Activated CD4-positive, alpha-beta memory T cell treated with anti-CD3 and anti-CD28 coated beads, Interleukin-2, amount 10 ng/mL, durations not matched to agents 7 days and 5 days (primary cell): ENCODE data around the gene RAP2A. TPM values are rescaled to one million over a fixed set of nuclear protein-coding genes. Genes with fewer than 3 reads are reported as not detected.

Source experiments
- CTCF ChIA-PET: fragments of 350-600 bp; sonication (Branson Sonifier 250); formaldehyde crosslinking; loops from one replicate; lab custom pipeline; 2021; ENCODE audit warnings: antibody characterized with exemption, inconsistent platforms; lab: Charles Lee
- POLR2A ChIA-PET: fragments of 350-600 bp; sonication (Branson Sonifier 250); formaldehyde crosslinking; loops from one replicate; lab custom pipeline; 2021; ENCODE audit warnings: antibody characterized with exemption; lab: Charles Lee
- DNase-seq: peaks from one replicate; pipeline ENCODE4 v3.0.0-alpha.2; 2020
- H3K27ac Mint-ChIP-seq: one replicate; pipeline ENCODE4 v1.8.0; 2021; ENCODE audit warnings: mild to moderate bottlenecking, mixed read lengths
- H3K27me3 Mint-ChIP-seq: one replicate; pipeline ENCODE4 v1.8.0; 2021; ENCODE audit warnings: mixed read lengths
- H3K36me3 Mint-ChIP-seq: one replicate; pipeline ENCODE4 v1.8.0; 2021; ENCODE audit warnings: low read depth, mixed read lengths
- H3K4me1 Mint-ChIP-seq: one replicate; pipeline ENCODE4 v1.8.0; 2021; ENCODE audit warnings: mixed read lengths
- H3K4me3 Mint-ChIP-seq: one replicate; pipeline ENCODE4 v1.8.0; 2021; ENCODE audit warnings: mild to moderate bottlenecking, mixed read lengths
- H3K9me3 Mint-ChIP-seq: one replicate; pipeline ENCODE4 v1.8.0; 2021; ENCODE audit warnings: mixed read lengths
- total RNA-seq, 2 experiments: library from RNA; stranded (reverse); gene quantifications; one replicate each; pipeline ENCODE4 v1.2.3, GENCODE V29; 2021

RAP2A gene
- total RNA-seq, 2 experiments from 2014 or later = 37.0 to 39.2 TPM

DNA sequence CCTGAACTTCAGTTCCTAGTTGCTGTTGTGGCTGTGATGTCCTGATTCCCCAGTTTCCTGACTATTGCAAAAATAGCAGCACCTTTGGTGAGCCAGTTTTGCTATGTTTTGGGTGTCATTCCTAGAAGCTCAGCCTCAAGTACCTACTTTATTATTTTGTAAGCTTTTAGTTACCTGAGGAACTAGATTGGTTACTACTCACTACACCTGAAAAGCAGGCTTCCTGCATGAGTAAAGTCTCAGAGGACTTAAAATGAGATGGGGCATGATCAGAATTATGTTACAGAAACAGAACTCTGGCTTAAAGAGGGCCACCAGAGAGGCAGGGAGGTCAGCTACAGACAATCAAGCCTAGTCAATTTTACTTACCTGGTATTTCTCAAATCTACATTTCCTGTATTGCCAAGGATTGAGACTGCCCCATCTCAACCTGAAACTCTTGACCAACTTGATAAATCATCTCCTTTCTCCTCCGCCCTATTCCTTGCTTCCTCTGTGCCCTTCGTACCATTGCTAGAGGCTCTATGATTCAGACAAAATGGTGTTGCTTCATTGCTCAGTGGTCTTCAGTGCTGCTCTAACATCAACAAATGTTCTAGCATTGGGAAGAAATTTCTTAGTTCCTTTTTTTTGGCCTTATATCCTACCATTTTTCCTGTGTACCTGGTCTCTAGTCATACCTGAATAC, 58.9 kb downstream of the RAP2A start:
- DNase-seq = no peak
- CTCF ChIA-PET = interaction anchor here (1.5 kb wide), 1 partner anchor 59 kb away, joined by 3 read pairs; no protein-coding TSS in a partner anchor
- H3K27ac Mint-ChIP-seq = no peak overlapping the region
- POLR2A ChIA-PET = interaction anchor here (1.0 kb wide), 1 partner anchor 60 kb away, joined by 4 read pairs; no protein-coding TSS in a partner anchor
- peaks cover 5% of the 10 kb centered on the region for H3K9me3 Mint-ChIP-seq
- H3K4me1 Mint-ChIP-seq = peaks cover 13% of the 10 kb centered on the region
- H3K4me3 Mint-ChIP-seq = no peak overlapping the region
- peaks cover 2% of the 10 kb centered on the region for H3K27me3 Mint-ChIP-seq
- no peaks in the 10 kb centered on the region for H3K36me3 Mint-ChIP-seq

DNA sequence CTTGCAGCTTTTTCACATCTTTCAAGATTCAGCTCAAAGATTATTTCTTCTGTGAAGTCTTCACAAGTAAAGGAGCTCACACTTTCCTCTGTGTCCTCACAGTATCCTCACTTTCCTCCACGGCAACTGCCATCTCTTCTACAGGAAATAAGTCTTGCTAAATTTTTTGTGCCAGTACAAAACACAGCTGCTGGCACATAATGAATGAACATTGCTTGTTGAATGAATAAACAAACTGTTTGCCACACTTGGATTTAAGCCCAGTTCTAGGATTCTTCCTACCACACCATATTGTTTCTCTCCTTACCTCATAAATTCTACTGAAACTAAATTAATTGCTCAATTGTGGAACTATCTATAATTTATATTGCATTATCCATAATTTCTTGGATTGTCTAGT, 59.5 kb downstream of the RAP2A start:
- H3K27ac Mint-ChIP-seq = no peak overlapping the region
- H3K9me3 Mint-ChIP-seq = peaks cover 5% of the 10 kb centered on the region
- ChIA-PET CTCF (interaction anchor here (1.5 kb wide), 1 partner anchor 60 kb away, joined by 3 read pairs; no protein-coding TSS in a partner anchor), POLR2A (interaction anchor here (1.0 kb wide), 1 partner anchor 60 kb away, joined by 4 read pairs; no protein-coding TSS in a partner anchor)
- H3K36me3 Mint-ChIP-seq = no peaks in the 10 kb centered on the region
- peaks cover 13% of the 10 kb centered on the region for H3K4me1 Mint-ChIP-seq
- peaks cover 2% of the 10 kb centered on the region for H3K27me3 Mint-ChIP-seq
- no peak overlapping the region for H3K4me3 Mint-ChIP-seq
- DNase-seq = no peak

- ChIA-PET POLR2A (no interaction called here), CTCF (no interaction called here)
- no peaks in the 10 kb centered on the region for H3K36me3 Mint-ChIP-seq
- H3K4me1 Mint-ChIP-seq = peaks cover 13% of the 10 kb centered on the region
- H3K27me3 Mint-ChIP-seq = peaks cover 2% of the 10 kb centered on the region
- DNase-seq = no peak
- no peak overlapping the region for H3K27ac Mint-ChIP-seq
- peaks cover 5% of the 10 kb centered on the region for H3K9me3 Mint-ChIP-seq
- H3K4me3 Mint-ChIP-seq = no peak overlapping the region
Observed at GRCh38 chr13:97495678-97496077, 61.7 kb downstream of the RAP2A start.

DNA sequence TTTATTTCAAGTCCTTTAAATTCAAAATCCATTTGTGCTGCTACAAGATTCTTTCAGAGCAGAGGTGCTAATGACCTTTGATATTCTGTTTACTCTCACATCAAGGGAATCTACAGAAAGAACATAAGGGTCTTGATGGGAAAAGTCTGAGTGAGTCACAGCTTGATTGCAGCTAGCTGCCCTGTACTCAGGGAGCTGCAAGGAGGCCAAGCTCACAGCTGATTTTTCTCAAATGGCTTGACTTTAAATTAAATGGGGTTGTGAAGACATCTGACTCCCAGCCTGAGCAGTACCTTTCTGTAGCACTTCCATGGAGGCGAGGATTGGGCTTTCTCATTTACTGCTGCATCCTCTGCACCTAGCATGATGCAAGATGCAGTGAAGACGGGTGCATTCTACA, 62.5 kb downstream of the RAP2A start:
- H3K9me3 Mint-ChIP-seq = no peaks in the 10 kb centered on the region
- H3K4me3 Mint-ChIP-seq = no peak overlapping the region
- no peaks in the 10 kb centered on the region for H3K36me3 Mint-ChIP-seq
- H3K27me3 Mint-ChIP-seq = no peaks in the 10 kb centered on the region
- H3K4me1 Mint-ChIP-seq = peaks cover 13% of the 10 kb centered on the region
- ChIA-PET POLR2A (no interaction called here), CTCF (no interaction called here)
- no peak for DNase-seq
- no peak overlapping the region for H3K27ac Mint-ChIP-seq

GRCh38 chr13:97497400-97497799, 63.4 kb downstream of the RAP2A start:
- ChIA-PET POLR2A (no interaction called here), CTCF (no interaction called here)
- H3K4me3 Mint-ChIP-seq = no peak overlapping the region
- no peaks in the 10 kb centered on the region for H3K36me3 Mint-ChIP-seq
- peaks cover 10% of the 10 kb centered on the region for H3K4me1 Mint-ChIP-seq
- no peaks in the 10 kb centered on the region for H3K9me3 Mint-ChIP-seq
- DNase-seq = no peak
- no peaks in the 10 kb centered on the region for H3K27me3 Mint-ChIP-seq
- no peak overlapping the region for H3K27ac Mint-ChIP-seq

DNA sequence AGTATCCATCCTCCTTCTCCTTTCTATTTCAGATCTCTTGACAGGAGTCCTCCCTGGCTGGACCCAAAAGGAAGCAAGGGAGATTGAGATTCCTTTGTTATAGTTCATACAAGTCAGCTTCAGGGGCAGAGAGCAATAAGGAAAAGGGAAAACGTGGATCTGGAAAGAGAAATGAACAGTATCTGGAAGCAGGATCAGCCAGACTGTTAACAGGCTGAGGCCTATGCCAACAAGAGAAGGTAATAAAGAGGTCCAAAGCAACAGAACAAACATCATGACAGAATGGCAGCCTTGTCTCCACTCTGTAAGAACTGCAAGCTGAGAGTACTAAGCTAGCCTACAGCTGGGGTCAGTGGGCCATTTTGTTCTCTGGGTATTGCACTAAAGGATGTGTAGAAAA, 64.5 kb downstream of the RAP2A start:
- Mint-ChIP-seq H3K9me3 (no peaks in the 10 kb centered on the region), H3K4me3 (no peak overlapping the region), H3K27me3 (peaks cover 2% of the 10 kb centered on the region), H3K36me3 (no peaks in the 10 kb centered on the region), H3K27ac (no peak overlapping the region), H3K4me1 (no peaks in the 10 kb centered on the region)
- no peak for DNase-seq
- ChIA-PET POLR2A (no interaction called here), CTCF (no interaction called here)

- peaks cover 7% of the 10 kb centered on the region for H3K27me3 Mint-ChIP-seq
- no peaks in the 10 kb centered on the region for H3K9me3 Mint-ChIP-seq
- no peak overlapping the region for H3K27ac Mint-ChIP-seq
- H3K36me3 Mint-ChIP-seq = no peaks in the 10 kb centered on the region
- ChIA-PET POLR2A (no interaction called here), CTCF (no interaction called here)
- H3K4me3 Mint-ChIP-seq = no peak overlapping the region
- no peaks in the 10 kb centered on the region for H3K4me1 Mint-ChIP-seq
- DNase-seq = no peak
Observed at GRCh38 chr13:97499181-97499580, 65.2 kb downstream of the RAP2A start.

DNA sequence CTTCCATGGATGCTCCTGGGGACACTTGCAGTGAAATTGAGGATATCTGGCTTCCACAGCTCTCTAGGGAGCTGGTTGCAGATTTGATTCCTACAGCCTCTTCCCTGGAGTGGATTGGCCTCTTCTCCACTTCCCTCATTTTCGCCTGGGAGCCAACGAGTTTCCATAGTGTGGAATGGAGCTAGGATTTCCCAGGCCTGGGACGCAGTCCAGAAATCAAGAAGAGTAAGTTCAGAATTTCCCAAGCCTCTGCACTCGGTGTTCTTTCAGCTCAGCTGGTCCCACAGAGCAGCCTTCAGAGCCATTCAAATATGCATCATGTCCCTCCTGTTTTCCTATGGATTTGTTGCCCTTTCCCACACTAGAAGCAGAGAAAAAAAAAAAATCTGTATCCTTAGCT, 68.2 kb downstream of the RAP2A start:
- H3K4me1 Mint-ChIP-seq = no peaks in the 10 kb centered on the region
- DNase-seq = no peak
- H3K36me3 Mint-ChIP-seq = no peaks in the 10 kb centered on the region
- H3K9me3 Mint-ChIP-seq = no peaks in the 10 kb centered on the region
- H3K4me3 Mint-ChIP-seq = no peak overlapping the region
- CTCF ChIA-PET = no interaction called here
- H3K27ac Mint-ChIP-seq = no peak overlapping the region
- H3K27me3 Mint-ChIP-seq = peaks cover 18% of the 10 kb centered on the region
- POLR2A ChIA-PET = no interaction called here

DNA sequence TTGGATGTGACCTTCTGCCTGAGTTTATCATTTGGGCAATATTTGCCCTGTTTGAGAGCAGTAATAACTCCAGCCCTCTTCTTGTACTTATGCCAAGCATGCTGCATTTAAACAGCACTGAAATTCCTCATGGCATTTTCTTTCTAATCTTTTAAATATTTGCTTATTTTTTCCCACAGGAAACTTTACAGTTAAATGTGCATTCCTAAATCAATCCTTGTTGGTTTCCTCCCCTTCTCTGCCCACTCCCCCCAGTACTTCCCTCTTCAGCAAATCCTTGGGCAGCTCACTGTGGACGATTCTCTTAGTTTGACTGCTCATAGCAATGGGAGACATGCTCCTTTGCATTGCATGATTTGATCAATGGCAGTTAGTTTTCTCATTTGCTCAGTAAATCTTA, 68.7 kb downstream of the RAP2A start:
- peaks cover 18% of the 10 kb centered on the region for H3K27me3 Mint-ChIP-seq
- no peaks in the 10 kb centered on the region for H3K36me3 Mint-ChIP-seq
- no peak overlapping the region for H3K27ac Mint-ChIP-seq
- H3K4me1 Mint-ChIP-seq = no peaks in the 10 kb centered on the region
- H3K4me3 Mint-ChIP-seq = no peak overlapping the region
- ChIA-PET POLR2A (no interaction called here), CTCF (no interaction called here)
- H3K9me3 Mint-ChIP-seq = no peaks in the 10 kb centered on the region
- DNase-seq = no peak

- POLR2A ChIA-PET = no interaction called here
- no peaks in the 10 kb centered on the region for H3K36me3 Mint-ChIP-seq
- H3K27ac Mint-ChIP-seq = no peak overlapping the region
- H3K27me3 Mint-ChIP-seq = peaks cover 22% of the 10 kb centered on the region
- no peaks in the 10 kb centered on the region for H3K4me1 Mint-ChIP-seq
- no peaks in the 10 kb centered on the region for H3K9me3 Mint-ChIP-seq
- CTCF ChIA-PET = no interaction called here
- no peak for DNase-seq
- no peak overlapping the region for H3K4me3 Mint-ChIP-seq
Observed at GRCh38 chr13:97505017-97505416, 71.0 kb downstream of the RAP2A start.

DNA sequence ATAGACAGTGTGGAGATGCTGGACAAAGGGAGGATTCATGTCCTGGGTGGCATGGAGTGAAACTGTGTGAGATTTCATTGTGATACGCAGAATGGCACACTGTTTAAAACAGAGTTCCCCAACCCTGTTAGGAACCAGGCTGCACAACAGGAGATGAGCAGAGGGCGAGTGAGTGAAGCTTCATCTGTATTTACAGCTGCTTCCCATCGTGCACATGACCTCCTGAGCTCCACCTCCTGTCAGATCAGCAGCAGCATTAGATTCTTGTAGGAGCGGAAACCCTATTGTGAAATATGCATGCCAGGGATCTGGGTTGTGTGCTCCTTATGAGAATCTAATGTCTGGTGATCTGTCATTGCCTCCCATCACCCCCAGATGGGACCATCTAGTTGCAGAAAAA, 72.5 kb downstream of the RAP2A start:
- Mint-ChIP-seq H3K4me1 (no peaks in the 10 kb centered on the region), H3K36me3 (no peaks in the 10 kb centered on the region), H3K27ac (no peak overlapping the region), H3K27me3 (peaks cover 28% of the 10 kb centered on the region), H3K9me3 (no peaks in the 10 kb centered on the region), H3K4me3 (no peak overlapping the region)
- DNase-seq = no peak
- ChIA-PET CTCF (no interaction called here), POLR2A (no interaction called here)

DNA sequence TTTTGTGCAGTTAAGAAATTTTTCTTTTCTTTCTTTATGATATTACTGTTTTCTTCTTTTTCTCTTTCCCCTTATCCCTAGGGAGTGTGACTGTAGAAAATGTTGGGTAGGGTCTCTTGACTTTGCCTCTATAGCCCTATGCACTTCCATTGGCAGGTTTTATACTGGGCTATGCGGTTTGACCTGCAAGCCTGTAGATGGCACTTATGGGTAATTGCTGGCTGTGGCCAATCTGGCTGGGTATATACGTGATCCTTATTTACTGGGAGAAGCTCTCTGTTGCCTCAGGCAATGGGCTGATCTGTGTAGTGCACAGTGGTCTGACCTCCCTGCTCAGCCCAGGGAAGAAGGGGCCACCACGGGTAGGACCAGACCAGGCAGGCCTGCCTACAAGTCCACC, 78.8 kb downstream of the RAP2A start:
- Mint-ChIP-seq H3K4me1 (no peaks in the 10 kb centered on the region), H3K27me3 (peaks cover 19% of the 10 kb centered on the region), H3K9me3 (peaks cover 8% of the 10 kb centered on the region), H3K4me3 (no peak overlapping the region), H3K36me3 (no peaks in the 10 kb centered on the region), H3K27ac (no peak overlapping the region)
- no peak for DNase-seq
- ChIA-PET POLR2A (no interaction called here), CTCF (no interaction called here)

DNA sequence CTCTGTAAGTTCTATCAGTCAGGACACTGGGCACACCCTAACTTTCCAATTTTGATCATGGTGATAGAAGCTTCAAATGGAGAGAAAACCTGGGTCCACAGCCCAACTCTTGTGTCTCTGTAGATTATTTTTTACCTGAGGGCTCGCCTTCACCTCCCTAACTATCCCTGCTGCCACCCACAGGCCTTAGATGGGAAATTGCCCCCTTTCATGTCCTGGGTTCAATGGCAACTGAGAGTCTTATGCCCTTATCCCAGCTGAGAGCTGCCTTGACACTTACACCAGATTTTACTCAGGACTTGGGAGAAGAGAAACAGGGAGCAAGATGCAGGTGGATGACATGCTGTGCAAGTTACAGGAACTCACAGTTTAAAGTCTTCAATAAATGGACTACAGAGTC, 81.7 kb downstream of the RAP2A start:
- Mint-ChIP-seq H3K9me3 (peaks cover 9% of the 10 kb centered on the region), H3K27me3 (peaks cover 14% of the 10 kb centered on the region), H3K36me3 (no peaks in the 10 kb centered on the region), H3K4me1 (no peaks in the 10 kb centered on the region), H3K4me3 (no peak overlapping the region), H3K27ac (no peak overlapping the region)
- POLR2A ChIA-PET = no interaction called here
- CTCF ChIA-PET = no interaction called here
- no peak for DNase-seq

DNA sequence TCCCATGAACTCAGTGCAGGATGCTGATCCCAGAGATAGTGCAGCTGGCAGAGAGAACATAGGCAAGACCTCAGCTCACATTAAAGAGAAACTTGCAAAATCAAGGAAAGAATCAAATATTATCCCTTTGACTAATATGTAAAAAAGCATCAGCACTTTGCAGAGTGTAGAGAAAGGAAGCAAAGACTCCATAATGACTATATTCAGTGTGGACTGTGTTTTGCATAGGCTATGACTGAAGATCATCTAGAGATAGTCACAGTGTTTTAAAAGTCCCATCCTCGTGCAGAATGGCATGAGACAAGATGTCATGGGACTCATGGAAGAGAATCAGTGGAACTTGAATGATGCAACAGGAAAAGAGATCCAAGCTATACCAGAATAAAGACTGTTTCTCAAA, 84.0 kb downstream of the RAP2A start:
- CTCF ChIA-PET = no interaction called here

More for the DNA sequence above, 84.0 kb downstream of the RAP2A start:
- peaks cover 5% of the 10 kb centered on the region for H3K27me3 Mint-ChIP-seq
- POLR2A ChIA-PET = no interaction called here
- H3K4me3 Mint-ChIP-seq = no peak overlapping the region
- H3K9me3 Mint-ChIP-seq = peaks cover 2% of the 10 kb centered on the region
- H3K27ac Mint-ChIP-seq = no peak overlapping the region
- H3K4me1 Mint-ChIP-seq = no peaks in the 10 kb centered on the region
- no peak for DNase-seq
- no peaks in the 10 kb centered on the region for H3K36me3 Mint-ChIP-seq
